GM12865 (cell line): Measurements from ENCODE around the gene PSG2.
"Not testable (repeated sequence)": the region's sequence is repeated elsewhere in the genome, so short reads cannot be mapped to it uniquely, and the experiment has no call there.

ENCODE experiments used
- DNase-seq: peaks from one replicate; pipeline ENCODE4 v3.0.0; 2010; ENCODE audit warnings: low read depth
- H3K4me3 ChIP-seq: 2 replicates; pipeline ENCODE4 v1.5.1; 2011; ENCODE audit warnings: mild to moderate bottlenecking, low read depth, low read length, control low read depth
- CTCF ChIP-seq: IDR thresholded peaks from 2 replicates; pipeline ENCODE4 v1.5.1; 2011; ENCODE audit warnings: low read length, control low read depth, low read depth, inconsistent platforms; ENCODE audit not compliant: insufficient read depth; ENCODE audit errors: missing control alignments

Gene PSG2

DNA sequence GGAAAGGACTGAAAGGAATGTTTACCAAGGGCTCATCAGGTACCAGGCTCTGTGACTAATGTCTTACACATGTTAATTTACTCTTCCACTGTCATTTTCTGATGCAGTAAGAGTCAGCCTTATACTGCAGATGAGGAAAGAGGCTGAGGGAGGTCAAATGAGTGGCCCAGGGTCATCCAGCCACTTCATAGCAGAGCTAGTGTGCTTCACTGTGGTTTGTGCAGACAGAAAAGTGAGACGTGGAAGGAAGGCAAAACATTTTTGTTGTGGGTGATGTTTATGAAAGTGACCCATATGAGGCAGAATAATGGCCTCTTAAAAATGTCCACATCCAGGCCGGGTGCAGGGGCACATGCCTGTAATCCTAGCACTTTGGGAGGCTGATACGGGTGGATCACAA, 22.2 kb downstream of the PSG2 start:
- H3K4me3 ChIP-seq, DNase-seq: not testable (repeated sequence)

- H3K4me3 ChIP-seq, DNase-seq: not testable (repeated sequence)
Observed at GRCh38 chr19:43059482-43059881, 23.0 kb downstream of the PSG2 start.

DNA sequence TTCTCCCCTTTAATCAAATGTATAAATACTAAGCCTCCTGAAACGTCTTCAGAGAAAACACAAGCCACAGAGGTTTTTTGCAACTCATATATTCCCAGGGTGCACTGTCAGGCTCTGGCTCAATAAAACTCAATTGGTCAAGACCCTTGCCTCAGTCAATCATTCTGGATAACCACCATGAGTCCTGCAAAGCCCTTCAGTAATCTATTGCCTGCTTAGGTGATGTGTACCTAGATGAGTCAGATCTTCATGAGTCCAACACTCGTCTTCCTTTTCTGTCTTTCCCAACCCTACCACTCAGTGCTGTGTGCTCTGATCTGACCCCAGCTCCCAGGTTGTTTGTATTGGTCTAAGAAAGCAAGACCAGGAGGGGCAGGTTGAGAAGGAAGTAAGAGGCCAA, 24.1 kb downstream of the PSG2 start:
- not testable (repeated sequence) for H3K4me3 ChIP-seq, DNase-seq

GRCh38 chr19:43047966-43048365, 34.5 kb downstream of the PSG2 start:
- not testable (repeated sequence) for H3K4me3 ChIP-seq, DNase-seq

GRCh38 chr19:43046578-43046977, 35.9 kb downstream of the PSG2 start:
- not testable (repeated sequence) for DNase-seq, H3K4me3 ChIP-seq

GRCh38 chr19:43043492-43044180, 38.9 kb downstream of the PSG2 start:
- not testable (repeated sequence) for DNase-seq, H3K4me3 ChIP-seq

DNA sequence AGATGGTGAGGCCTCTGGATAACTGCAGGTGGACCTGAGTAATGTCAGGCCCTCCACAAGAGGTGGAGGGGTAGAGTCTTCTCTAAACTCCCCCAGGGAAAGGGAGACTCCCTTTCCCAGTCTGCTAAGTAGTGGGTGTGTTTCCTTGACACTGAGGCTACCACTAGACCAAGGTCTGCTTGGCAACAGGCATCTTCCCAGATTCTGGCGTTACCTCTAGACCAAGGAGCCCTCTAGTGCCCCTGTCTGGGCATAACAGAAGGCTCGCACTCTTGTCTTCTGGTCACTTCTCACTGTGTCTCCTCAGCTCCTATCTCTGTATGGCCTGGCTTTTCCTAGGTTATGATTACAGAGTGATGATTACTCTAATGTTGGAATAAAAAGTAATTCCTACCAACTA, 50.9 kb downstream of the PSG2 start:
- peak; percentile 1 for DNase-seq
- TF ChIP-seq CTCF, result peak; percentile 2
- H3K4me3 ChIP-seq, result not testable (repeated sequence)

GRCh38 chr19:43028866-43029265, 53.6 kb downstream of the PSG2 start:
- no peak for DNase-seq
- H3K4me3 ChIP-seq, result no peak overlapping the region
- no peak for TF ChIP-seq CTCF

- TF ChIP-seq CTCF, result peak; percentile 42
- peak; percentile 1 for DNase-seq
- not testable (repeated sequence) for H3K4me3 ChIP-seq
Observed at GRCh38 chr19:43027985-43028384, 54.5 kb downstream of the PSG2 start.

- not testable (repeated sequence) for H3K4me3 ChIP-seq, DNase-seq
Observed at GRCh38 chr19:43027061-43027460, 55.4 kb downstream of the PSG2 start.

GRCh38 chr19:43026369-43026768, 56.1 kb downstream of the PSG2 start, which contains the start of gene PSG11:
Gene PSG11 (minus strand): TSS chr19:43026469. CDS start chr19:43026372, 97 bp downstream.
- H3K4me3 ChIP-seq, DNase-seq: not testable (repeated sequence)

DNA sequence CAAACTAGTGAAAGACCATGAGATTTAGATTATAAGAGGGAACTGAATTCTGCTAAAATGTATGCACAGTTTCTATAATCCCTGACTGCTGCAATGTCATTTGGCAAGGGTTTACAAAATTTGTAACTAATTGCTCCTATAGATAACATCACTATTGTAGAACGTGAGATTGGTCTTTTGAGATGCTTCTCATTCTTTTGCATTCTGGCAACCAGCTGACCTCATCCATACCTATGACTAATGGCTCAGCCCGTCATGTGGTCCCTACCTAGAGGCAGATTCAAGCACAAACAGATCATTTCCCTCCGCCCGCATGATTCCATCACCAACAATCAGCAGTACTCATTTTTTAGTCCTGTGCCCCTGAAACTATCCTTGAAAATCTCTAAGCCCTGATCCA, 60.4 kb downstream of the PSG2 start:
- not testable (repeated sequence) for H3K4me3 ChIP-seq, DNase-seq

DNA sequence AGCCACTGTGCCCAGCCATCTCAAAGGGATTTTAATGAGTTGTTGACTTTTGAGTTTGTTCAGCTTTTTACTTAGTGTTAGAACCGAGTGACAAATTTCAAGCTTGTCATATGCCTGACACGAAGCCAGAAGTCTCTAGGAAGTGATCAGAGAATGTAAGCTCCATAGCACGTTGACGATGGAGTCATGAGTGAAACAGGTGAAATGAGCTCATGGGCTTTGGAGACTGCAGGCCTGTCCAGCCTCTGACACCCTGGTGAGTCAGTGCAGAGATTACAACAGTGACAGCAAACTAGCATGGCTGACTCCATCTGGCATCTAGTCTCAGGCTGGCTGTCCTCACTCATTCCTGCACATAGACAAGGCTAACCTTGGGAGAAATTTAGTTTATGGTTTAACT, 60.9 kb downstream of the PSG2 start:
- not testable (repeated sequence) for DNase-seq, H3K4me3 ChIP-seq

- DNase-seq, H3K4me3 ChIP-seq: not testable (repeated sequence)
Observed at GRCh38 chr19:43019588-43019987, 62.9 kb downstream of the PSG2 start.
